OCI-LY1 (cell line): ENCODE results near the gene NEURL1B.

ENCODE experiments used
- H2AFZ ChIP-seq: fragments of 200-600 bp; sonication (generic), shearing (Covaris generic); 2 replicates; pipeline ENCODE4 v1.6.0; 2014; ENCODE audit warnings: antibody characterized with exemption, mild to moderate bottlenecking, low read length
- H3F3A ChIP-seq: fragments of 200-600 bp; sonication (generic), shearing (Covaris generic); 2 replicates; pipeline ENCODE4 v1.6.0; 2014; ENCODE audit warnings: mild to moderate bottlenecking, antibody characterized with exemption, low read length, moderate library complexity; ENCODE audit not compliant: insufficient read depth
- H3K27ac ChIP-seq: fragments of 200-600 bp; sonication (generic); 2 replicates; pipeline ENCODE4 v1.5.1; 2014; ENCODE audit warnings: low read length, mixed run types, mild to moderate bottlenecking, low read depth; ENCODE audit not compliant: poor library complexity, severe bottlenecking
- H3K27me3 ChIP-seq: fragments of 200-600 bp; sonication (generic); 2 replicates; pipeline ENCODE4 v1.6.0; 2014; ENCODE audit warnings: antibody characterized with exemption, mild to moderate bottlenecking, low read length, moderate library complexity; ENCODE audit not compliant: insufficient read depth
- H3K36me3 ChIP-seq: fragments of 200-600 bp; sonication (generic); 2 replicates; pipeline ENCODE4 v1.6.1; 2014; ENCODE audit warnings: mild to moderate bottlenecking, antibody characterized with exemption, low read length, moderate library complexity, mixed read lengths; ENCODE audit not compliant: insufficient read depth
- H3K4me1 ChIP-seq: fragments of 200-600 bp; sonication (generic); 2 replicates; pipeline ENCODE4 v1.5.1; 2014; ENCODE audit warnings: mild to moderate bottlenecking, low read length, moderate library complexity; ENCODE audit not compliant: insufficient read depth, severe bottlenecking
- H3K4me2 ChIP-seq: fragments of 200-600 bp; sonication (generic), shearing (Covaris generic); 2 replicates; pipeline ENCODE4 v1.6.1; 2014; ENCODE audit warnings: low read length
- H3K4me3 ChIP-seq: fragments of 200-600 bp; sonication (generic); 2 replicates; pipeline ENCODE4 v1.5.1; 2014; ENCODE audit warnings: low read length, low read depth, mild to moderate bottlenecking, mixed read lengths; ENCODE audit not compliant: poor library complexity, severe bottlenecking
- H3K79me2 ChIP-seq: fragments of 200-600 bp; shearing (Covaris generic); 2 replicates; pipeline ENCODE4 v1.6.1; 2016; ENCODE audit warnings: mixed run types, low read length, mixed read lengths; ENCODE audit not compliant: insufficient read depth
- H3K9ac ChIP-seq: fragments of 200-600 bp; sonication (generic), shearing (Covaris generic); 2 replicates; pipeline ENCODE4 v1.6.1; 2014; ENCODE audit warnings: mild to moderate bottlenecking, low read length, mixed read lengths
- H3K9me2 ChIP-seq: fragments of 200-600 bp; sonication (generic), shearing (Covaris generic); 2 replicates; pipeline ENCODE4 v1.6.1; 2014; ENCODE audit warnings: low read depth, mild to moderate bottlenecking, low read length, mixed read lengths
- H3K9me3 ChIP-seq: fragments of 200-600 bp; shearing (Covaris generic); 2 replicates; pipeline ENCODE4 v1.6.1; 2014; ENCODE audit warnings: low read length, mixed read lengths
- H4K20me1 ChIP-seq: fragments of 200-600 bp; sonication (generic), shearing (Covaris generic); 2 replicates; pipeline ENCODE4 v1.6.0; 2016; ENCODE audit warnings: mild to moderate bottlenecking, low read length; ENCODE audit not compliant: insufficient read depth
- EZH2 ChIP-seq: fragments of 200-600 bp; sonication (generic), shearing (Covaris generic); IDR thresholded peaks from 2 replicates; pipeline ENCODE4 v1.8.0; 2017; ENCODE audit warnings: borderline replicate concordance, mixed run types, mild to moderate bottlenecking, antibody characterized with exemption, low read length, moderate library complexity, mixed read lengths
- TF ChIP-seq, protein P1 (sequence below): fragments of 200-600 bp; sonication (generic), shearing (Covaris generic); IDR thresholded peaks from 2 replicates; pipeline ENCODE4 v1.5.1; 2017; ENCODE audit warnings: mild to moderate bottlenecking, antibody characterized with exemption, low read length, moderate library complexity, mixed read lengths

The NEURL1B gene

DNA sequence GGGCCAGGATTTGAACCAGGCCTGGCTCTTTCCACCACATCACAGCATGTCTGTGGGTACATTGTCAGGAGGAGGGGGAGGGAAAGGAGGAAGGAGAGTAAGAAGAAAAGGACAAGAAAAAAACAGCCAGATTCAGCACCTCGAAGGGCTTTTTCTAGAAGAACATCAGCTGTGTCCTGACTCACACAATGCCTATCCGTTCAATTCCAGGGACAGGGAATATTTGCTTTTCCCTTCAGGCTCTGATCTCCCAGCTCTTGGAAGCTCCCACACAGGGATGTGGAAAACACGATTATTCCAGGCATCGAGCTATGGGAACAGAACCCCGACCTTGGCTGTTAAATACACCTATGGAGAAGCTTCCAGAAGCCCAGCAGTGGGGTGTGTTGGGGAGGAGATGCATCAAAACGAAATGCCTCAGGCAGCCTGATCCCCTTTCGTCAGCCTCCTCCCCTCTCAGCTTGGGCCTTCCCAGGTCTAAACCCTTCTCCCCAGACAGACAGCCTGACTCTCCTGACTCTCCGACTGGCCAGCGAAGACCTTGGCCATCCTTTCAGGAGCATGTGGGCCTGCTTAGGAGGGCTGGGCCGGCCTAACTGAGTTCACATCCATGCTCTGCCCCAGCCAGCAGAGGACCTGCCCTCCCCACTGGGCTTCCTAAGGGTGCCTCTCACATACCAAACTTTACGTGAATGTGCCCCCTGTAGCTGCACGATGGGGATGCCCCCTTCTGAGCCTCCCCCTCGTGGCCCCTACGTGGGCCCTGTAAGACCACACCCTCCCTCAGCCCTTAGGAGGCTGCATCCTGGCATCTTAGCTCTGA lies 54.4 kb downstream of the NEURL1B start:
- H3K9ac ChIP-seq, result no peak overlapping the region

DNA sequence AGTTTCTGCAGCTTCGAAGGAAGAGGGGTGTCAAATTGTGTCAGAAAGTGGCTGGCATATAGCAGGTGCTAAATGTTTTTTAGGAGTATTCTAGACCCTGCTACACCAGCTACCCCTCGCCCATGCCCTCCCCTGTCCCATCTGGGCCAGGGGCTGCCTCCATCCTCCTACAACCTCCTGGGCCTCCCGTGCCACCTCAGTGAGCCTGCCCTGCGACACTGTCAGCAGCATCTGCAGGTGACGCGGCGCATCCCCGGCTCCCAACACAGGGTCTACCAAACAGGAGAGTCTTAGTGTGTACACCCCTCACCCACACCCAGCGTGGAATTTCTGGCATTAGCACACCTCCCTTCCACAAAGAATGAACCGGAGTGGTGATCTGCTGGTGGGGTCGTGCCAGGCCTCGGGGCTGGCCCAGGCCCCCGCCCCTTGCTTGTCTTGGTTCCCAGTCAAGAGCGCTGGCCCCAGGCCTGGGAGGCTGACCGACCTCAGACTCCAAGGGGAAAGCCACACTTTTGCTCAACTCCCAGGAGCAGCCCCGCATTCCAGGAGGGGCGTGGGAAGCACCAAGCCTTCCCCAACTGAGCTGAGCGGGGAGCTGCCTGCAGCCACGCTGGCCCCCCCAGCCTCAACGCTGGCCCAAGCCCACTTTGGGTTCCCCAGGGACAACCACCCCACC lies 55.2 kb downstream of the NEURL1B start:
- no peaks in the 10 kb centered on the region for H3K79me2 ChIP-seq
- TF ChIP-seq, protein P1, sequence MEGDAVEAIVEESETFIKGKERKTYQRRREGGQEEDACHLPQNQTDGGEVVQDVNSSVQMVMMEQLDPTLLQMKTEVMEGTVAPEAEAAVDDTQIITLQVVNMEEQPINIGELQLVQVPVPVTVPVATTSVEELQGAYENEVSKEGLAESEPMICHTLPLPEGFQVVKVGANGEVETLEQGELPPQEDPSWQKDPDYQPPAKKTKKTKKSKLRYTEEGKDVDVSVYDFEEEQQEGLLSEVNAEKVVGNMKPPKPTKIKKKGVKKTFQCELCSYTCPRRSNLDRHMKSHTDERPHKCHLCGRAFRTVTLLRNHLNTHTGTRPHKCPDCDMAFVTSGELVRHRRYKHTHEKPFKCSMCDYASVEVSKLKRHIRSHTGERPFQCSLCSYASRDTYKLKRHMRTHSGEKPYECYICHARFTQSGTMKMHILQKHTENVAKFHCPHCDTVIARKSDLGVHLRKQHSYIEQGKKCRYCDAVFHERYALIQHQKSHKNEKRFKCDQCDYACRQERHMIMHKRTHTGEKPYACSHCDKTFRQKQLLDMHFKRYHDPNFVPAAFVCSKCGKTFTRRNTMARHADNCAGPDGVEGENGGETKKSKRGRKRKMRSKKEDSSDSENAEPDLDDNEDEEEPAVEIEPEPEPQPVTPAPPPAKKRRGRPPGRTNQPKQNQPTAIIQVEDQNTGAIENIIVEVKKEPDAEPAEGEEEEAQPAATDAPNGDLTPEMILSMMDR, result no peak
- TF ChIP-seq EZH2, result no peak
- H4K20me1 ChIP-seq, result no peaks in the 10 kb centered on the region
- H3F3A ChIP-seq, result no peaks in the 10 kb centered on the region
- H3K27me3 ChIP-seq, result no peaks in the 10 kb centered on the region
- no peak overlapping the region for H3K4me2 ChIP-seq
- no peaks in the 10 kb centered on the region for H3K9me3 ChIP-seq
- H3K27ac ChIP-seq, result no peak overlapping the region
- no peaks in the 10 kb centered on the region for H3K36me3 ChIP-seq
- H2AFZ ChIP-seq, result no peak overlapping the region
- no peaks in the 10 kb centered on the region for H3K9me2 ChIP-seq
- H3K9ac ChIP-seq, result no peak overlapping the region
- H3K4me3 ChIP-seq, result no peak overlapping the region
- H3K4me1 ChIP-seq, result peaks cover 6% of the 10 kb centered on the region

More for the DNA sequence above, 54.4 kb downstream of the NEURL1B start:
- Histone ChIP-seq H3K79me2 (no peaks in the 10 kb centered on the region), H3K9me3 (no peaks in the 10 kb centered on the region), H3F3A (no peaks in the 10 kb centered on the region), H3K36me3 (no peaks in the 10 kb centered on the region), H3K27me3 (no peaks in the 10 kb centered on the region), H3K27ac (no peak overlapping the region), H2AFZ (no peak overlapping the region), H3K4me3 (no peak overlapping the region), H3K4me2 (no peak overlapping the region), H3K4me1 (peaks cover 6% of the 10 kb centered on the region), H4K20me1 (no peaks in the 10 kb centered on the region), H3K9me2 (no peaks in the 10 kb centered on the region)
- TF ChIP-seq, protein P1, result no peak
- no peak for TF ChIP-seq EZH2

DNA sequence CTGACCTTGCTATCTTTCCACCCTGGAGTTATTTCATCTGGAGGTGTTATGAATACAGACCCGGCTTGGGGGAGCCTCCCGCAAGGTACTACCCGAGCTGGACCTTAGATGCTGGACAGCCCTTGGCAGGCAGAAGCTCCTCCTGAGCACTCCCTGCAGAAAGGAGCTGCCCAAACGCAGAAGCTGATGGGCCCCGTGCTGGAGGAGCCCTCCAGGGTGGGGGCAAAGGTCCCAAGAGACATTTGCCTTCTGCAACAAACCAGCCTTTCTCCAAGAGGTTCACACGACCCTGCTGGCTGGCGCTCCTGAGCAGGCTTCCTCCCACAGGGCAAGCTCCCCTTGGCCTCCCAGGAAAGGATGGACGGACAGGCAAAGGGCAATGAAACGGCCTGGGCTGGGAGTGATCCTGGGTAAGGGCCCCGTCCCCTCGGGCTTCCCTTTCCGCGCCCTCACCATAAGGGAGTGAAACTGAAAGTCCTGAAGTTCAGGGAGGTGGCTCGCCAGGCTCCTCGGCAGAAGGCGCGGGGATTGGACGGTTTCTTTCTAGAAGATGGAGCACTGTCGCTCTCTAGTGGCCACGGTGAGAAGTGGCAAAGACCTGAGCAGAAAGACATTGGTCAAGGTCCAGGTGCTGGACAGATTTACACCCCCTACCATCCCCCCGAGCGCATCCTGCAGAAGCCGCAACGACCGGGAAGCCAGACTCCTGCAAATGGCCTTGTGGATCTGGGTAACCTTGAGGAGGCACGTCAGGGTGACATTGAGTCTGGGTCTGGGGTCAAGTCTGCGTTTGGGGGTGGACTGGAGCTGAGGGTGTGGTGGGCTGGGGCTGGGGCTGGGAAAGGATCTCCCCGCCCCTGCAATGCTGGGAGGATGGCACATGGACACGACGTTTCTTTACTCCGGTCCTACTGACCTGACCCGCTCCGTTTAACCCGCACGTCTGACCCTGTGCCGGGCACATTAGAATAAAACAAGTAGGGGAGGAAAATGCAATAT lies 56.4 kb downstream of the NEURL1B start:
- H3K4me3 ChIP-seq, result peak overlapping the region; percentile 54
- H2AFZ ChIP-seq, result no peak overlapping the region
- no peaks in the 10 kb centered on the region for H3K9me3 ChIP-seq

More for the DNA sequence above, 56.4 kb downstream of the NEURL1B start:
- H3K4me1 ChIP-seq, result peaks cover 6% of the 10 kb centered on the region
- H3K4me2 ChIP-seq, result peak overlapping the region; percentile 76
- no peaks in the 10 kb centered on the region for H4K20me1 ChIP-seq
- no peaks in the 10 kb centered on the region for H3K9me2 ChIP-seq
- TF ChIP-seq, protein P1, result peak; percentile 89
- no peak for TF ChIP-seq EZH2
- peak overlapping the region; percentile 61; the same call in 1 of the 2 replicates for H3K9ac ChIP-seq
- H3K27ac ChIP-seq, result no peak overlapping the region
- H3K36me3 ChIP-seq, result no peaks in the 10 kb centered on the region
- no peaks in the 10 kb centered on the region for H3K27me3 ChIP-seq
- no peaks in the 10 kb centered on the region for H3F3A ChIP-seq
- H3K79me2 ChIP-seq, result no peaks in the 10 kb centered on the region
